IMR-90 (cell line): ENCODE data around the gene NPPC. TPM values are rescaled to one million over a fixed set of nuclear protein-coding genes. Genes with fewer than 3 reads are reported as not detected.

Experiments used
- ATAC-seq: fragments of 200-7000 bp; cut with Tn5 transposase; 2 replicates; pipeline ENCODE4 v1.9.1; 2020; ENCODE audit warnings: low read depth, mild to moderate bottlenecking, moderate library complexity
- BruUV-seq: library from RNA; stranded (reverse); fragments of 400-500 nt; replicated peaks from 2 replicates; lab custom pipeline; 2021; lab: Mats Ljungman, UMichigan
- CTCF ChIA-PET: fragments of 300-600 bp; formaldehyde crosslinking; extraction: SDS; loops from one replicate; lab custom pipeline; 2021; ENCODE audit warnings: antibody characterized with exemption; lab: Yijun Ruan, JAX
- POLR2A ChIA-PET: fragments of 300-600 bp; sonication (Branson Sonifier 250); formaldehyde crosslinking; loops from one replicate; lab custom pipeline; 2022; ENCODE audit warnings: antibody characterized with exemption; ENCODE audit not compliant: unreplicated experiment; lab: Charles Lee
- DNase-seq: peaks from one replicate; pipeline ENCODE4 v3.0.0; 2013
- H2AFZ ChIP-seq: replicated peaks from 2 replicates; pipeline ENCODE3; 2013; ENCODE audit warnings: low read length, mild to moderate bottlenecking; ENCODE audit not compliant: poor library complexity
- H2AK5ac ChIP-seq: 2 replicates; pipeline ENCODE4 v1.6.1; 2013; ENCODE audit warnings: low read depth, low read length, inconsistent platforms
- H2AK9ac ChIP-seq: replicated peaks from 2 replicates; pipeline ENCODE3; 2013; ENCODE audit warnings: mild to moderate bottlenecking, low read depth, low read length, moderate library complexity; ENCODE audit not compliant: poor library complexity
- H2BK120ac ChIP-seq: 2 replicates; pipeline ENCODE4 v1.6.1; 2013; ENCODE audit warnings: low read depth, low read length, inconsistent platforms
- H2BK15ac ChIP-seq: 3 replicates; pipeline ENCODE4 v1.6.1; 2013; ENCODE audit warnings: low read depth, low read length, inconsistent platforms
- H2BK20ac ChIP-seq: 2 replicates; pipeline ENCODE4 v1.6.1; 2013; ENCODE audit warnings: low read depth, mild to moderate bottlenecking, inconsistent platforms, low read length, moderate library complexity
- H2BK5ac ChIP-seq: 2 replicates; pipeline ENCODE4 v1.6.1; 2013; ENCODE audit warnings: mild to moderate bottlenecking, low read depth, low read length, inconsistent platforms; ENCODE audit not compliant: poor library complexity, severe bottlenecking
- H3K14ac ChIP-seq: replicated peaks from 2 replicates; pipeline ENCODE4 v1.6.1; 2013; ENCODE audit warnings: low read depth, low read length, inconsistent platforms
- H3K18ac ChIP-seq: 2 replicates; pipeline ENCODE4 v1.6.1; 2013; ENCODE audit warnings: low read depth, low read length, control low read depth
- H3K23ac ChIP-seq: 2 replicates; pipeline ENCODE4 v1.6.1; 2013; ENCODE audit warnings: low read depth, low read length, inconsistent platforms
- H3K27ac ChIP-seq: 2 replicates; pipeline ENCODE4 v1.5.1; 2013; ENCODE audit warnings: mild to moderate bottlenecking, control low read depth, low read length; ENCODE audit not compliant: insufficient read depth
- H3K27me3 ChIP-seq: 2 replicates; pipeline ENCODE4 v1.6.1; 2013; ENCODE audit warnings: low read length; ENCODE audit not compliant: control insufficient read depth, insufficient read depth
- H3K36me3 ChIP-seq: 2 replicates; pipeline ENCODE4 v1.6.1; 2013; ENCODE audit warnings: low read length, mixed read lengths; ENCODE audit not compliant: control insufficient read depth, insufficient read depth
- H3K4ac ChIP-seq: 2 replicates; pipeline ENCODE4 v1.6.1; 2013; ENCODE audit warnings: low read depth, low read length, inconsistent platforms
- H3K4me1 ChIP-seq: 2 replicates; pipeline ENCODE4 v1.6.1; 2013; ENCODE audit warnings: low read length, mixed read lengths; ENCODE audit not compliant: control insufficient read depth, insufficient read depth
- H3K4me2 ChIP-seq: 2 replicates; pipeline ENCODE4 v1.6.1; 2013; ENCODE audit warnings: low read depth, mild to moderate bottlenecking, control low read depth, low read length, moderate library complexity
- H3K4me3 ChIP-seq: 2 replicates; pipeline ENCODE4 v1.5.1; 2013; ENCODE audit warnings: low read depth, mild to moderate bottlenecking, control low read depth, low read length, moderate library complexity; ENCODE audit not compliant: insufficient read depth
- H3K56ac ChIP-seq: 2 replicates; pipeline ENCODE4 v1.6.1; 2013; ENCODE audit warnings: low read length, inconsistent platforms; ENCODE audit not compliant: insufficient read depth; ENCODE audit errors: extremely low read depth
- H3K79me1 ChIP-seq, 2 experiments: 2 replicates each; pipeline ENCODE4 v1.6.1; 2013; ENCODE audit warnings: low read length in 2 of 2, inconsistent platforms in 1 of 2, low read depth in 1 of 2
- H3K9ac ChIP-seq: 2 replicates; pipeline ENCODE4 v1.6.1; 2013; ENCODE audit warnings: low read depth, low read length, control low read depth
- H3K9me1 ChIP-seq: 2 replicates; pipeline ENCODE4 v1.6.1; 2013; ENCODE audit warnings: low read length, inconsistent platforms; ENCODE audit not compliant: insufficient read depth
- H3K9me3 ChIP-seq: 2 replicates; pipeline ENCODE4 v1.6.1; 2013; ENCODE audit warnings: low read length; ENCODE audit not compliant: control insufficient read depth, insufficient read depth
- H4K20me1 ChIP-seq: 2 replicates; pipeline ENCODE4 v1.6.1; 2013; ENCODE audit warnings: low read length, inconsistent platforms; ENCODE audit not compliant: insufficient read depth
- H4K5ac ChIP-seq: 2 replicates; pipeline ENCODE4 v1.6.1; 2013; ENCODE audit warnings: mild to moderate bottlenecking, low read depth, low read length, control low read depth
- H4K8ac ChIP-seq, 2 experiments: 2 replicates each; pipeline ENCODE4 v1.6.1; 2013; ENCODE audit warnings: low read depth in 2 of 2, low read length in 2 of 2, control low read depth in 1 of 2, inconsistent platforms in 1 of 2
- H4K91ac ChIP-seq: 2 replicates; pipeline ENCODE4 v1.6.1; 2013; ENCODE audit warnings: low read depth, low read length, inconsistent platforms; ENCODE audit not compliant: insufficient read depth
- BHLHE40 ChIP-seq: fragments of 150-350 bp; IDR thresholded peaks from 2 replicates; pipeline ENCODE4 v1.6.1; 2016; ENCODE audit warnings: mild to moderate bottlenecking, low read depth, low read length
- CEBPB ChIP-seq: IDR thresholded peaks from 2 replicates; pipeline ENCODE4 v1.6.1; 2012; ENCODE audit warnings: low read depth, low read length, improper control_type of control experiment
- CHD1 ChIP-seq: IDR thresholded peaks from 2 replicates; pipeline ENCODE4 v1.6.1; 2012; ENCODE audit warnings: low read depth, low read length, improper control_type of control experiment
- CTCF ChIP-seq: conservative IDR thresholded peaks from 2 replicates; pipeline ENCODE4 v1.5.1; 2012; ENCODE audit warnings: mild to moderate bottlenecking, low read depth, low read length, improper control_type of control experiment
- FOS ChIP-seq: fragments of 150-350 bp; IDR thresholded peaks from 2 replicates; pipeline ENCODE4 v1.6.1; 2016; ENCODE audit warnings: low read depth, low read length
- MAFK ChIP-seq: IDR thresholded peaks from 2 replicates; pipeline ENCODE4 v1.6.1; 2012; ENCODE audit warnings: low read depth, low read length, improper control_type of control experiment
- MAZ ChIP-seq: IDR thresholded peaks from 2 replicates; pipeline ENCODE4 v1.6.1; 2012; ENCODE audit warnings: low read depth, mild to moderate bottlenecking, low read length, improper control_type of control experiment, moderate library complexity, borderline replicate concordance
- MXI1 ChIP-seq: IDR thresholded peaks from 2 replicates; pipeline ENCODE4 v1.6.1; 2012; ENCODE audit warnings: low read depth, mild to moderate bottlenecking, low read length, moderate library complexity, borderline replicate concordance
- NFE2L2 ChIP-seq: fragments of 150-350 bp; IDR thresholded peaks from 2 replicates; pipeline ENCODE4 v1.6.1; 2016; ENCODE audit warnings: low read depth, mild to moderate bottlenecking, low read length
- POLR2A ChIP-seq: IDR thresholded peaks from 2 replicates; pipeline ENCODE4 v1.6.1; 2012; ENCODE audit warnings: mild to moderate bottlenecking, low read depth, low read length
- RAD21 ChIP-seq: IDR thresholded peaks from 2 replicates; pipeline ENCODE4 v1.6.1; 2012; ENCODE audit warnings: low read length, improper control_type of control experiment
- RCOR1 ChIP-seq: IDR thresholded peaks from 2 replicates; pipeline ENCODE4 v1.6.1; 2012; ENCODE audit warnings: mild to moderate bottlenecking, low read length, improper control_type of control experiment; ENCODE audit not compliant: insufficient replicate concordance
- RFX5 ChIP-seq: IDR thresholded peaks from 2 replicates; pipeline ENCODE4 v1.8.0; 2012; ENCODE audit warnings: low read depth, mild to moderate bottlenecking, low read length, moderate library complexity
- SMC3 ChIP-seq: fragments of 150-350 bp; IDR thresholded peaks from 2 replicates; pipeline ENCODE4 v1.6.1; 2016; ENCODE audit warnings: low read depth, mild to moderate bottlenecking, antibody characterized with exemption, low read length, moderate library complexity
- USF2 ChIP-seq: fragments of 150-350 bp; IDR thresholded peaks from 2 replicates; pipeline ENCODE4 v1.6.1; 2017; ENCODE audit warnings: mild to moderate bottlenecking, antibody characterized with exemption, low read length, low read depth
- WGBS, 2 experiments: methylation state at CpG; one replicate each; pipeline versions ENCODE4 v1.1.5 to v1.1.7; 2013; ENCODE audit warnings: missing lambda C conversion rate in 2 of 2; ENCODE audit not compliant: insufficient read length in 1 of 2; ENCODE audit errors: extremely low coverage in 2 of 2; 5-methylcytosine and 5-hydroxymethylcytosine counted together
- dilution Hi-C: fragments of 300-500 bp; cut with HindIII; formaldehyde crosslinking; loops from one replicate; pipeline ENCODE4 v1.14.3; 2018; ENCODE audit warnings: low sequenced_read_pairs; ENCODE audit not compliant: unreplicated experiment
- in situ Hi-C: fragments of 300-500 bp; cut with MboI; formaldehyde crosslinking; loops from 3 replicates; pipeline ENCODE4 v1.14.3; 2019; ENCODE audit warnings: low sequenced_read_pairs, inconsistent platforms, mixed read lengths
- intact Hi-C: fragments of 100-400 bp; cut with micrococcal nuclease; formaldehyde crosslinking; loops from 2 replicates; pipeline ENCODE4 v1.10.0; 2022
- polyA plus RNA-seq, 3 experiments: library from polyadenylated mRNA; depleted of rRNA; stranded (reverse); fragments of >200 nt; gene quantifications; 2 replicates each; pipeline ENCODE4 v1.2.3, GENCODE V29; 2012; ENCODE audit warnings: low replicate concordance in 1 of 3
- total RNA-seq: library from RNA; depleted of rRNA; stranded (reverse); fragments of >200 nt; gene quantifications from 2 replicates; pipeline ENCODE4 v1.2.3, GENCODE V29; 2012
- TF ChIP-seq, protein P1 (sequence below): fragments of 150-350 bp; IDR thresholded peaks from 2 replicates; pipeline ENCODE4 v1.6.1; 2016; ENCODE audit warnings: low read depth, mild to moderate bottlenecking, low read length, moderate library complexity, borderline replicate concordance

NPPC gene
- total and polyA plus RNA-seq, 2 of the 4 experiments (the other 2 are of a cell fraction): 0.22 to 0.36 TPM

DNA sequence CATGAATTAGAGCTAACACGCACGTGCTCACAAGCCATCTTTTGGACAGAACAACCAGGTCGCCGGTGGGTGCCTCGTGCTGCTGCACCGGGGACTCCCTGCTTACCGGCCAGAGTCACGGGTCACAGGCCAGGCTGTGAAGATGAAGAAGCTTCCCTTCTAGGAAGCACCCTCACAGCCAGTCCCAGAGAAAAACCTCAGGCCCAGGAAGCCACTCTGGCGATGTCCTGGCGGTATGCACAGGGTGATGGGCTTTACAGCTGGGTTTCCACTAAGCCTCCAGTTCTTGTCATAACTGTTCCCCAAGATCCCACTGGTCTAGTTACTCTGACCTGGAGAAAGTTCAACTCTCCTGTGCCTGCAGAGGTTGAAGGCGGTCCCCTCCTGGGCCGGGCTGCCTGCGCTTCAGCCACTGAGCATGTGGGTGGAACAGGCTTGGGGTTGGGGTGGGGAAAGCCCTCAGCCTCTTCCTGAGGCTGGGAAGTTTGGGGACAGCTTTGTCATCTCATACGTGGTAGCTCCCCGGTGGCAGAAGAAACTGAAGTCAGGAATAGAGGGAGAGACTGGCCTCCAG is 20.1 kb upstream of the NPPC start:
- Histone ChIP-seq H3K9ac (no peak overlapping the region), H3K14ac (no peak overlapping the region), H3K27ac (no peak overlapping the region), H3K18ac (no peak overlapping the region), H2BK20ac (no peak overlapping the region), H3K79me1 (no peaks in the 10 kb centered on the region), H2BK120ac (no peak overlapping the region), H4K20me1 (no peaks in the 10 kb centered on the region), H2AK5ac (no peak overlapping the region), H3K27me3 (peaks cover 22% of the 10 kb centered on the region), H4K91ac (no peak overlapping the region), H3K4me3 (no peak overlapping the region), H4K8ac (no peak overlapping the region), H3K4ac (no peak overlapping the region), H4K5ac (no peak overlapping the region), H2BK15ac (no peak overlapping the region), H3K36me3 (no peaks in the 10 kb centered on the region), H2BK5ac (no peak overlapping the region), H2AFZ (no peak overlapping the region), H3K23ac (no peak overlapping the region), H3K9me1 (no peaks in the 10 kb centered on the region), H3K4me2 (no peak overlapping the region), H2AK9ac (no peak overlapping the region), H3K4me1 (no peaks in the 10 kb centered on the region), H3K56ac (no peak overlapping the region), H3K9me3 (no peaks in the 10 kb centered on the region)
- 93% methylated on average over 5 of the region's 15 CpGs; no CpG with 5 or more reads in 1 of the 2 experiments for whole genome bisulfite sequencing, 2 experiments
- in situ Hi-C loops: no loop called here
- CTCF ChIA-PET: interaction anchor here (0.6 kb wide), 1 partner anchor 141 kb away, joined by 5 read pairs; no protein-coding TSS in a partner anchor
- DNase-seq (no peak), ATAC-seq (no peak)
- dilution Hi-C loops: no loop called here
- TF ChIP-seq USF2: no peak
- no peak for TF ChIP-seq CHD1
- TF ChIP-seq MAFK: no peak
- TF ChIP-seq POLR2A: no peak
- TF ChIP-seq CTCF: no peak
- TF ChIP-seq BHLHE40: no peak
- no peak for TF ChIP-seq MAZ
- TF ChIP-seq, protein P1, sequence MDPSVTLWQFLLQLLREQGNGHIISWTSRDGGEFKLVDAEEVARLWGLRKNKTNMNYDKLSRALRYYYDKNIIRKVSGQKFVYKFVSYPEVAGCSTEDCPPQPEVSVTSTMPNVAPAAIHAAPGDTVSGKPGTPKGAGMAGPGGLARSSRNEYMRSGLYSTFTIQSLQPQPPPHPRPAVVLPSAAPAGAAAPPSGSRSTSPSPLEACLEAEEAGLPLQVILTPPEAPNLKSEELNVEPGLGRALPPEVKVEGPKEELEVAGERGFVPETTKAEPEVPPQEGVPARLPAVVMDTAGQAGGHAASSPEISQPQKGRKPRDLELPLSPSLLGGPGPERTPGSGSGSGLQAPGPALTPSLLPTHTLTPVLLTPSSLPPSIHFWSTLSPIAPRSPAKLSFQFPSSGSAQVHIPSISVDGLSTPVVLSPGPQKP: no peak
- TF ChIP-seq FOS: no peak
- no peak for TF ChIP-seq SMC3
- no peak for TF ChIP-seq RCOR1
- TF ChIP-seq NFE2L2: no peak
- TF ChIP-seq RAD21: no peak
- no peak for TF ChIP-seq RFX5
- no peak for TF ChIP-seq MXI1
- TF ChIP-seq CEBPB: no peak
- BruUV-seq: no TSS peak
- intact Hi-C loops: no loop called here
- POLR2A ChIA-PET: no interaction called here
